Globus pallidus (tissue), 1 donor: ENCODE measurements around the gene CLDN11.

Experiments
- DNase-seq: peaks from one replicate; pipeline ENCODE4 v3.0.0-alpha.2; 2015; ENCODE audit warnings: low spot score

CLDN11 gene

GRCh38 chr3:170470063-170471016 lies 51.7 kb downstream of the CLDN11 start:
- DNase-seq = peak; percentile 91

DNA sequence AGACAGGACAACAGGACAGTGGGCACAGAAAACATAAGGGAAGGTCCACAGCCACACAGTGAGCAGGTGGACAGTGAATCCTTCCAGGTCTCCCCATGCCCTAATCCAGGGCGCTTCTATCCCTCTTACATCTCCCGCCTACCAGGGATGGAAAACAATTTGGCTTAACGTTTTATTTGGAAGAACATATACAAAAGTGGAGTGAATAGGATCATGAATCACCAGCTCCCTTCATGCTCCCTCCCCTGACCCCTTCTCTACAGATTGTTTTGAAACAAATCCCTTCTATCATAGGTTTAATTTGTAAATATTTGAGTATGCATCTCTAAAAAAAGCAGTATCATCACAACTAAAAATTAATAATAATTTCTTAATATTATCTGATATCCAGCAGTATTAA lies 52.5 kb downstream of the CLDN11 start:
- DNase-seq = peak; percentile 55

DNA sequence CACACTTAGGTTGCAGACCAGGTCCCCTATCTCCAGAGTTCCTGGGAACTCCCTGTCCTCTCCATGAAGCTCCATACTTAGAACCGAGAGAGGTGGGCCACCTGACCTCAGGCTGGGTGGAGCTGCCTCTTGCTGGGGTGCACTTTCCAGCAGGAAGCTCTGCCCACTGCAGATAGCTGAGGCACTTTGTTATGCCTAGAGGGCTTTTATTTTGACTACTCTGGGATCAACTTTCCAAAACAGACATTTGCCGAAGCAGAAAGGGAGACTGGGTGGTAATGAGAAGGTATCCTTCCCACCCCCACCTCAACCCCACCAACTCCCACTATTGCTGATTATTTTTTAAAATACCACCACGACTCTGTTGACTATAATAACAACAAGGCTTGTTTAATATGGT lies 54.7 kb downstream of the CLDN11 start:
- no peak for DNase-seq

DNA sequence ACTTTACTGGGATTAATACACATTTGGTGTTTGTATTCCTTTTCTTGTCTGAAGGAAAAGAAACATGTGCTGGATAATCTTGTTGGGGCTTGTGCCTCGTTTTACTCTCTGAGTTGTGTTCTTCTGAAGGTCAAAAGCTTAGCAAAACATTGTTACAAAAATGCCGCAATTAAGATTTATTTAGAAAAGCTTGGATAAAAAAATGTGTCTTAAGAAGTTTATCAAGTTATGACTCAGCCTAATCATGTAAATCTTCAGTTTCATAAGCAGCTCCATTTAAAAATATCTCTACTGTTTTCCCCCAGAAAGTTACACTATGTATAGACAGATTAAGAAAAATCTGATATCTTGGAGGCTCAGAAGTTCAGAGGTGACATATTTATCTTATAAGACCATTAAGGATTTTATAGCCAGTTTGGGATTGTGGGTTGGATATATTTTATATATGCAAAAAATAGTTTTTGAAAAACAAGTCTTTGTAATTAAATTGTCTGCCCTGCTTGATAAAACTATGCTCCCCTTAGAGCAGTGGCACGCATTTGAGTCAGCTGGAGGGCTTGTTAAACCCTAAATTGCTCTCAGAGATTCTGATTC lies 56.5 kb downstream of the CLDN11 start:
- DNase-seq = no peak

DNA sequence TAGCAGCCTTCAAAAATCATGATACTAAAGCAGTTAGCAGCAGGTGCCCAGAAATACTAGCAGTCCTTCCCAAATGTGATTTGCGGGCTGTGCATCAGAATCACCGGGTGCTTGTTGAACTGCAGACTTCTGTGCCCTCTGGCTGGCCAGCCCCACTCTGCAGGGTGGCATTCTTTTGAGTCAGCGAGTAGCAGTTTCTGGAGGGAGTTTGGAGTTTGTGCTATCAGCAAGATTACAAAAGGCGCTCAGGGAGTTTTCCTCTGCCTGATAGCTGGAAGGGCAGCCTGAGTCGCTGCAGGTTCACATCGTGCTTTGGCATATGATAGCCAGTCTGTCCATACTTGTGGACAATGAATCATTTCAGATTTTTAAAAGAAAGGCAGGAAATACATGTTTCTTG lies 57.6 kb downstream of the CLDN11 start:
- peak; percentile 78 for DNase-seq

DNA sequence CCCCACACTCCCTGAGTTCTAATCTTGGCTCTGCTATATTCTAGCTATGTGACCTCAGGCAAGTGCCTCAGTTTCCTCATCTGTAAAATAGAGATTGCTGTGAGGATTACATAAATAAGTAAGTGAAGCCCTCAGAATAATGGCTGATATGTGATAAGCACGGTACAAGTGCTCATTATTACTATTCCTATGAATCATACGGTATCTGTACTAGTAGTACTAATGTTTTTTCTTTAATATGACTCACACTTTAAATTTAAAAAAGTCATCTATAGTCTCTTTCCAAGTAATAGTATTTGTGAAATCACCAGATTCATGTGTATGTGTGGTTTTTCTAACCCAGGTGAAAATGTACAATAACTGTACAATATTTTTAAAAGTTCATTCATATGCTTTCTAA lies 58.7 kb downstream of the CLDN11 start:
- no peak for DNase-seq

GRCh38 chr3:170480111-170480510 lies 61.4 kb downstream of the CLDN11 start:
- no peak for DNase-seq

- DNase-seq = no peak
Observed at GRCh38 chr3:170482199-170482598, 63.5 kb downstream of the CLDN11 start.

- no peak for DNase-seq
Observed at GRCh38 chr3:170483485-170484262, 65.0 kb downstream of the CLDN11 start.
